Stimulated activated CD4-positive, alpha-beta T cell treated with anti-CD3 and anti-CD28 coated beads, TNF-alpha, amount 100 ng/mL, for 1 hour (primary cell): ENCODE data around the gene ALCAM.
"Not testable (repeated sequence)": the region's sequence is repeated elsewhere in the genome, so short reads cannot be mapped to it uniquely, and the experiment has no call there.

Experiments
- DNase-seq, 3 donors: peaks; one replicate each; pipeline ENCODE4 v3.0.0-alpha.2; 2020; ENCODE audit warnings: low read depth in 3 of 3, low spot score in 1 of 3

Gene ALCAM

DNA sequence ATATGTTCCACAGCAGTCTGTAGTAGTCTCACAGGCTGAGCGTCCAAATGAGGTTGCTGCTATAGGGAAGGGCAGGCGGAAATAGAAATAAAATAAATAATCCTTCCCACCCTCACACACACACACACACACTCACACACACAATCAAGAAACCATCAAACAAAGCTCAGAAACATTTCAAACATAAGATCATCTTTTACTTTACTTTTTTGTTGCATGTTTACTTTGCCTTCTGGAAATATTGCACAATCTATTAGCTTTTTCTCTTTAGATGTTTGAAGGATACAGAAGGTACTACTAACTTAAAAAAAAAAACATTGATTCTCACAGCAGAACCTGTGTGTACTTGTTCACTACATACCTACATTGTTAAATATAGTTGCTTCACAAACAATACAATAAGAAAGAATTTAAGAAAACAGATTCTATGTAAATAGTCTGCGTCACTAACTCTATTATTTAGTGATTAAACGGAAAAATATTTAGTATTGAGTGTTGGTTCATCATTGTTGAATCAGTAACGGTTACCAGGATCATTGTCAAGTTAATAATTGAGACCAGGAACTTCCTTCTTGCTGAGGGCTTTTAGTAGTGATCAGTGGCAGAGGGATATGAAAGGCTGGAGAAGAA is 20.5 kb downstream of the ALCAM start:
- no peak for DNase-seq

DNA sequence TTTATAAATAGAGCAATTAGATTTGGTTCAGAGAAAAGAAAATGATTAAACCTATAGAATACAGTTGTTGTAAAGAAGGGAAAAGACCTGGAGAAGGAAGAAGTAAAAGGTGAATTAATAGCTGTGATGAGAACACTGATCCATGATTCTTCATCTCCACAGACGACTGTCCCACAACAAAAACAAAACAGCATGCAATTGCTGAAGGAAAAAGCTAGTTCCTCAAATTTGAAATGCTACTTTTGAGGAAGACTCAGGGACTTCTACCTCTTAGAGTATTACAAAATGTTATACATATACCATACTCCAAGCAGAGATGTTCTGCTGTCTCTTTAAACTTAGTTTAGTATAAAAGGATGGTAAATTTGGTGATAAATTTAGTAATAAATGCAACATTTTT is 21.5 kb downstream of the ALCAM start:
- DNase-seq = no peak

DNA sequence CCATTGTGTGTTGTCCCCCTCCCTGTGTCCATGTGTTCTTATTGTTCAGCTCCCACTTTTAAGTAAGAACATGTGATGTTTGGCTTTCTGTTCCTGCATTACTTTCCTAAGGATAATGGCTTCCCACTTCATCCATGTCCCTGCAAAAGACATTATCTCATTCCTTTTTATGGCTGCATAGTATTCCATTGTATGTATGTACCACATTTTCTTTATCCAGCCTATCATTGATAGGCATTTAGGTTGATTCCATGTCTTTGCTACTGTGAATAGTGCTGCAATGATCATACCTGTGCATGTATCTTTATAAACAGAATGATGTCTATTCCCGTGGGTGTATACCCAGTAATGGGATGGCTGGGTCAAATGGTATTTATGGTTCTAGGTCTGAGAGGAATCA is 23.1 kb downstream of the ALCAM start:
- not testable (repeated sequence) for DNase-seq

DNA sequence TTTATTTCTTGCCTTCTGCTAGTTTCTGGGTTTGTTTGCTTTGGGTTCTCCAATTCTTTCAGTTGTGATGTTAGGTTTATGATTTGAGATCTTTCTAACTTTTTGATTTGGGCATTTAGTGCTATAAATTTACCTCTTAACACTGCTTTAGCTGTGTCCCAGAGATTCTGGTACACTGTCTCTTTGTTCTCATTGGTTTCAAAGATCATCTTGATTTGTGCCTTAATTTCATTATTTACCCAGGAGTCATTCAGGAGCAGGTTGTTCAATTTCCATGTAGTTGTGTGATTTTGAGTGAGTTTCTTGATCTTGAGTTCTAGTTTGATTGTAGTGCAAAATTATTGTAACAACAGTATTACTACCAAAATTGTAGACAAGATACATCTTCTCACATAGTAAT is 25.9 kb downstream of the ALCAM start:
- DNase-seq = not testable (repeated sequence)

DNA sequence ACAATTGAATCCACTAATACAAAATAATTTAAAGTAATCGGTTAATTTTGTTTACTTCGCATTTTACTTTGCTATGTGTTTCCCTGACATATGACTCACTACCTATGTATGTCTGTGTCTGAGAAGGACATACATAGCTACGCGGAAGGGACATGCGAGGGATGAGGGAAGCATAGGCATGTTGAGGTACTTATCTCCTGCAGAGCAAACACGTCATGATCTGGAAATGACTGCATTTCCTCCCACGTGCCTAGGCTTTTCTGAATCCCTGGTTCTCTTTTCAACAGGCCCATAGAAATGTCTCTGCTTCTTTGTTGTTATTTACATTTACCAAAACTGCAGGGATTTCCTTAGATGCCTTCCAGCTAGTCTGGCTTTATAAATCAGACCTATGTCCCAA is 27.5 kb downstream of the ALCAM start:
- no peak for DNase-seq

DNA sequence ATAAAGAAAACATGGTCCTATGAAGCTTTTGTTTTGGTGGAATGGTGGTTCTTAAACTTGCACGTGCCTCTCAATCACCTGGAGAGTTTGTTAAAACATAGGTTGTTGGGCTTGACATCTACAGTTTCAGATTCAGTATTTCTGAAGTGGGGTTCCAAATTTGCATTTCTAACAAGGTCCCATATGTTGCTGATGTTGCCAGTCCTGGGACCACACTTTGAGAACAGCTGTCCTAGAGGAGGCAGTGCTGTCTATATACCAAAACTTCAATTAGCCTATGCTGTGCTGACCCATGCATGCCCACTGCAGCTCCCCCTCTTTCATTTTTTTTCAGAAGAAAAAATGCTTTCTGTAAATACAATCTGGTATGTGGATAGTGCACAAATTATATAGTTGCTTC is 31.3 kb downstream of the ALCAM start:
- DNase-seq = no peak

DNA sequence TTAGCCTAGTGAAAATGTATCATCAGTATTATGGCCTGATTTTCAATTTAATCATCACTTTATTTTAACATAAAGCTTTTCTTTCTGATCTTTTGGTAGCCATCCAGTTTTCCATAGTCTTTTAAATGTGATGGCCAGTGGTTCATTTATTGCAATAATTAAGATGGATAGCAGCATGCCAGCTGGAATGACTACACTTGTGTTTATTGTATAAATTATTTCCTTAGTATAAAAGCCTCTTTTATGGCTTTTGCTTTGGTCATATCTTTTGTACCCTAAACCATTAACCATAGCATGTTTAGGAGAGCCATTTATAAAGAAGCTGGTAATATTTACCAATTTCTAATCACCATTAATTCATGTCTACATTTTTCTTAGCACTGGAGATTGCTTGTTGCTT is 31.7 kb downstream of the ALCAM start:
- DNase-seq = no peak

DNA sequence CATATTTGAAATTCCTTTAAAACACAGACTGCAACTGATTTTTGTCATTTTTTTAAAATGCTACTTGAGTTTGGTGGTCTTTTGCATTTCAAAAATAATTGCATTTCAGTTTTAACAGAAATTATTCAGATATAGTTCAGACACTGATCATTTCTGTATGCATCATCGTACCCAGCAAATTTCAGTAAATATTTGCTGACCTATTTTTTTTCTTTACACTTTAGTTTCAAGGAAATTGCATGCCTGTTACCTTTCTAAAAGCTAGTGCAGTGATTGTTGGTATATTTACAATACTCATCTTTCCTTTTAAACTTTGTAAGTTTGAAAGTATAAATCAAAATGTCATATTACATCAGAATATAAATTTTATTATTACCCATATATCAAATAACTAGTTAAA is 32.4 kb downstream of the ALCAM start:
- DNase-seq = no peak

DNA sequence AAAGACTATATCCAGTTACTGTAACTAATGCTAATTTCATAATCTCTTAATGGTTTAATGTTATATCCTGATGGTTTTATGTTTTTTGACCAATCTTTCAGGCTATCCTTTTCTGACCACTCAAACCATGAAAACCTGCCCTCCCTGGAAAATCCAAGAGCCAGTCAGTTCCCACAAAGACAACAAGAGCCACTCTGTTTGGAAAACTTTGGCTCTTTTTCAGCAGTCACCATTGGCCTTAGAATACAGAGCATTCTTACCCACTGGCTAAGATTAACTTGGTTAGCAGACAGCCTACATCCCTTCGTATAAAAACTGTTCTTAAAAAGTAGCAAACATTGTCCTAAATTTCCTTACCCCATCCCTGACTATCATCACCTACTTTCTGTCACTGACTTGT is 32.9 kb downstream of the ALCAM start:
- no peak for DNase-seq

DNA sequence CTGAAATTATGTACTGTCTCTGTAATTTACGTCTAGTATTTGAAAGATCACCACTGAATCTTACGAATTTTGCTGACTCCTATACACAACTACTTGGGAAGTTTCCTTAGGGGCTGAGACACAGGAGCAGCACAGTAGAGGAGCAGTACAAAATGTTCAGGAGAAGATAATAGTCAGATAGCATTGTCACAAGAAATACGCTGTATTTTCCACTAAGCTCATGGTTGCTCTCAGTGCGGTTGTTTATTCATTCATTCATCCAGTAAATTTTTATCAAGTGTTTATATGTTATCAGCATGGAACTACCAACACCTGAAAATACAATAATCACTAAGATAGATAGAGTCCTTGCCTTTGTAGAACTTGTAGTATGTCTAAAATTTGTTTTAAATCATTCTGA is 34.5 kb downstream of the ALCAM start:
- DNase-seq = no peak

DNA sequence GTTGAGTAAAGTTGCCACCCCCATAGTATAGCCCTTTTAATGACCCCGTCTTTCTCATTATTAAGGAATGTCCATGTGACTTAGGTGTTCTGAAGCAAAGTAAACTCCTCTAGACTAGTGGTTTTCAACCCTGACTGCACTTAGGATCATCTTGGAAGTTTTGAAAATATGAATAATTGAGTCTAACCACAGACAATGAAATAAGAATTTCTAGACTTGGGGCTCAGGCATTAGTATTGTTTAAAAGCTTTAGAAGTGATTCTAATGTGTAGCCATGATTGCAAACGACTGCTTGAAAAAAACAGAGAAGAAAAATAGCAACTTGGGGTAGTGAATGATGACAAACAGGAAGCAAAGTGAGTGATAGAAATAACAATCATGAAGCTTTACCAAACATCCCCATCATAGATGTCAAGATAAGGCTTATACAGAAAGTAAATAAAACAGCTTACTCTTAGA is 35.0 kb downstream of the ALCAM start:
- DNase-seq = no peak

DNA sequence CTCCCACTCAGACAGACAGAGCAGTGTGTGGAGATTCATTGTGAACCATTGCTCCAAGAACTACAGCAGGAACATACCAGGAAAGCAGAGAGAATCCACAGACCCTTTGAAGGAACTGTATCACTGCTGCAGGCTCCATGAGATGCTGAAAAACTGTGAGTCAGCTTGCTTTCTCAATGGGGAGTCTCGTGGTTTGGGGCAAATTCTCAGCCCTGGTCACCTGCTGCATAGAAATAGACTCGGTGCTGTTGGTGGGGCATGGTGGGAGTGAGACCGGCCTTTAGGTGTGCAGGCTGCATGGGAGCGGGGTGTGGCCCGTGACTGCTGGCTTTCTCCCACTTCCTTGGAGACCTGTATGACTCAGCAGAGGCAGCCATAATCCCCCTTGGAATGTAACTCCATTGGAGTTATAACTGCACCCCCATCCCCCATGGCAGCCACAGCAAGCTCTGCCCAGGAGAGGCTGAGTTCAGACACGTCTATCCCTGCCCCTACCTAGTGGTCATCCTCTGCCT is 35.6 kb downstream of the ALCAM start:
- no peak for DNase-seq

DNA sequence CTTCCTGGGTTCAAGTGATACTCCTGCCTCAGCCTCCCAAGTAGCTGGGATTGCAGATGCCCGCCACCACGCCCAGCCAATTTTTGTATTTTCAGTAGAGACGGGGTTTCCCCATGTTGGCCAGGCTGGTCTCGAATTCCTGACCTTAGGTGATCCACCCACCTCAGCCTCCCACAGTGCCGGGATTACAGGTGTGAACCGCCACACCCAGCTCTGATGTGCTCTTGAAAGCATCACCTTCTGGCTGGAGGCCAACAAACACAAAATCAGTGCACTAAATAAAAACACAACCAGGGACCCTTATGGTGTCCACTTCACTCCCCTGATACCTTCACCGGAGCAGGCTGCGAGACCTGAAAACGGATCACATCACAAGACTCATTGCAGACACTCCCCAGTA is 36.3 kb downstream of the ALCAM start:
- DNase-seq = not testable (repeated sequence)

DNA sequence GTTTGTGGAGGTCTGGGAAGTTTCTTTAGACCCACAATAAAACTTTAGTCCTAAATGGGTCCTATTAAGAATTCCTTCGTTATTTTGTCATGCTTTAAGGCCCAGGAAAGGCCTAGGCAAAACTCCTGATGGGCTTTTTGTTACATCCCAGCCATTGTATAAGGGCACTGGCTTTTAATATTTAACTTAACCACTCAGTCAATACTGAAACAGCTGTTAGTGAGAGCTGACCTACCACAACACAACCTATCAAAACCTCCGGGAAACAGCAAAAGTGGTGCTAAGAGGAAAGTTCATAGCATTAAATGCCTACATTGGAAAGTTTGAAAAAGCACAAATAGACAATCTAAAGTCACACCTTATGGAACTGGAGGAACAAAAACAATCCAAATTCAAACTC is 39.6 kb downstream of the ALCAM start:
- DNase-seq = no peak

DNA sequence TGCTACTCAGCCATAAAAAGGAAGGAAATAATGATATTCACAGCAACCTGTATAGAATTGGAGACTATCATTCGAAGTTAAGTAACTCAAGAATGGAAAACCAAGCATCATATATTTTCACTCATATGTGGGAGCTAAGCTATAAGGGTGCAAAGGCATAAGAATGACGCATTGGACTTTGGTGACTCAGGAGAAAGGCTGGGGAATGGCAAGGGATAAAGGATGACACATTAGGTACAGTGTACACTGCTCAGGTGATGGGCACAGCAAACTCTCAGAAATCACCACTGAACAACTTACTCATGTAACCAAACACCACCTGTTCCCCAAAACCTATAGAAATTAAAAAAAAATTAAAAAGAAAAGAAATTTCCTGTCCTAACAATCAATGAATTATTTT is 42.7 kb downstream of the ALCAM start:
- no peak for DNase-seq

DNA sequence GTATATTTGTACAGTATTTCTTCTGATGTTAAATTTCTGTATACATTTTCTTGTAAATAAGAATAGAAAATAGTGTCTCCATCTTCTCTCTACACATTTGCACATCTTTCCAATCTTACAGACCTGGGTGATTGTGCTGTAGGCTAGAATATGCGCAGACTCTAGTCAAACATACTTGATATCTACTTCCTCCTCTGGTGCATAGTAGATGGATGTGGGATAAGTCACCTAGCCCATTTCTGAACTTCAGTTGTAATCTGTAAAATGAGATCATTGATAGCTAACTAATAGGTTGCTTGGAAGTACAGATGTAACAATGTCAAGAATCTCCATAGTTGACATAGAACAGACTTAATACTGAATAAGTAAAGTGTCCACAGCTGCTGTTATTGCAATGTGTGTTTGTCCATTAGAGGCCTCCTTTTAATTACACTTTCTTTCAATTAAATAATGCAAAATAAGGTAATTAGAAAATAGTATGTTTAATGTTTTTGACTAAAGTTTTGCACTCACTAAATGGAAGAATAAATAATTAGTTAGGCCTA is 46.7 kb downstream of the ALCAM start:
- DNase-seq = no peak

DNA sequence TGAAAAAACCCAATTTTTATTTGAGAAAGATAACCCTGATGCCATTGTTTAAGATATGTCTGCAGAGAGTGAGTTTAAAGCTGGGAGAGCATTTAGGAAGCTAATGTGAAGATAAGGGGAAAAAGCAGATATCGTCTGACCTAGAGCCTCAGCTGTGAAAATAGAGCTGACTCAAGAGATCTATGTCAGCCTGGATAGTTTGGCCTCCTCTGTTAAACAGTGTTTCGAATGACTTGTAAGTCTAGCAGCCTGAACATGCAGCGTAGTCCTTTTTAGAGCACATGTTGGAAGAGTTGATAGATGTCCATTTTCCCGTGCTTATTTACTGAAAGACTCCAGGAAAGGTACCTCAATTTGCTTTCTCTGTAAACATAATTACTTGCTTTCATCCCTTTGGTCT is 48.1 kb downstream of the ALCAM start:
- no peak for DNase-seq

DNA sequence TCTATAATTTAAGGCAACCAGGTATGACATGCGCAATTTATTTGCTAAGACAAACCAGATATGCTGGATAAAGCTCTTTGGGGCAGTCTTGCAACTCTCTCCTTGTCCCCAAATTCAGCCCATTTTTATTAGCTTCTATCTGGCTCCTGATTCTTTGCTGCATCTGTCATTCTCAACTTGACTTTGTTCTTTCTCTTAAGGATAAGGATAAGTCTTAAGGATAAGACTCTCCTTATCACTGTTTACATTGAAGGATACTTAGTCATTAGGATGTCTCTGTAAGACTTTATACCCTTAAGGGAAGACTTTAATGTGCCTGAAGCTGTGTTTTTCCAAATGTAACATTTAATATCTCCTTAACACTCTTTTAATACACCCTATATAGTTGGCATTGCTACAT is 49.2 kb downstream of the ALCAM start:
- no peak for DNase-seq

DNA sequence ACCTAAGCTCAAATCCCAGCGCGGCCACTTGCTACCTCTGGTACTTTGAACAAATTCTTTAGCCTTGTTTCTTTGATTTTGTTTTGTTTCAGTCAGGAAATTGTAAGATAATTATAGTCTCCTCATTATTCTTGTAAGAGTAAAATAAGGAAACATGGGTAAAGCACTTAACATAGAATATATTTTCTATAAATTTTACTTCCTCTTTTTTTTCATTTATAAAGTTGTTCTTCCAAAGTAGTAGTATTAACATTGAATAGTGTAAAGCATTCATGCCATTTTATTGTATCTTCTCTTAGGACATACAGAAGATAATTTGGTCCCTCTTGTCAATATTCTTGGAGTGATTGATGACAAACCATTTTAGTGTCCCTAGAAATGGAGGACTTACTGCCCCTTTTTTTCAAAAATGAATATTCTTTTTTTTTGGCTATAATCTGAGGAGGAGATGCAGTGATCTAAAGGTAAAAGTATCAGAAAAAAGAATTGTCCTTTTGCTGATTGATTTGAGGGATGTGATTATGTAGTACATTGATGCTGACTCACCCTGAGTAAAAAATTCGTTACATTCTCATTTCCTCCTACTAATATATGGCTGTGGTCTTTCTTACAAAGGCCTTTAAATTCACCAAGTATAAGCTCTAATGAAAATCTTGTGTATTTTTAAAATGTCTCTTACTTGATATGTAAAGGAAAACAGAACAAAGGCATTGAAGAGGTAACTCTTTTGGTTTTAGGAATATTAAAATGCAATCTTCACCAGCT is 51.0 kb downstream of the ALCAM start:
- no peak for DNase-seq

DNA sequence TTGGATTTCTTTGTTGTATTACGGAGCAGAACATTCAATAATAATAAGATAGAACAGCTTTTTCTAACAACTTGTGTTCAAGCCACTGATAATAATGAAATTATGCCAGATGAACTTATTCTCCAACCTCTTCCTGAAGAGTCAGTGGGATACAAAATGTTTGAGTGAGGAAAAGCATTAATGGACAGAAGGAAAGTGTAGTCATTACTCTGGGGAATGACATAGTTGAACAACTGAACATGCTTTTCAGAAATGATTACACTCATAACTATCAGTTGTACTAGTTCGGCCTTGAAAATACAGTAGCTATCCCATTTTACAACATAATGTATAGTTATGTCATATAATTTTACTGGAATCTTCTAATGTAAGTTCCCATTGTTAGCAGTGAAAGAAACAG is 55.9 kb downstream of the ALCAM start:
- DNase-seq = no peak

DNA sequence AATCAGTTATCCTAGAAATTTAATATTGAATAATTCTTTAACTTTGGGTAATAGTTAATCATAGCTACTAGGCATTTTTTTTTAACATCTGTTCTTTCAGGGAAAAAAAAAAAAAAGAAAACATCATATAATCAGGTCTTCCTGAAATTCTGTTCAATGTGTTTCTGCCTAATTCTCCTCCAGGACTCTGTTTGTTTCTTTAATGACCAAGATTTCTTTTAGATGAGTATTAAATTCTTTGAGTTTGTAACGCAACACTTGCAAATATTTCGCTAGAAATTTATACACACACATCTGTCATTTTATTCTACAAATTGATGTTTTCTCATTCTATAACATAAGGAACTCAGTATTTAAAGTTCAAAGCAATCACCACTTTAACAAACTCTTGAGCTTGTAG is 56.7 kb downstream of the ALCAM start:
- DNase-seq = no peak

DNA sequence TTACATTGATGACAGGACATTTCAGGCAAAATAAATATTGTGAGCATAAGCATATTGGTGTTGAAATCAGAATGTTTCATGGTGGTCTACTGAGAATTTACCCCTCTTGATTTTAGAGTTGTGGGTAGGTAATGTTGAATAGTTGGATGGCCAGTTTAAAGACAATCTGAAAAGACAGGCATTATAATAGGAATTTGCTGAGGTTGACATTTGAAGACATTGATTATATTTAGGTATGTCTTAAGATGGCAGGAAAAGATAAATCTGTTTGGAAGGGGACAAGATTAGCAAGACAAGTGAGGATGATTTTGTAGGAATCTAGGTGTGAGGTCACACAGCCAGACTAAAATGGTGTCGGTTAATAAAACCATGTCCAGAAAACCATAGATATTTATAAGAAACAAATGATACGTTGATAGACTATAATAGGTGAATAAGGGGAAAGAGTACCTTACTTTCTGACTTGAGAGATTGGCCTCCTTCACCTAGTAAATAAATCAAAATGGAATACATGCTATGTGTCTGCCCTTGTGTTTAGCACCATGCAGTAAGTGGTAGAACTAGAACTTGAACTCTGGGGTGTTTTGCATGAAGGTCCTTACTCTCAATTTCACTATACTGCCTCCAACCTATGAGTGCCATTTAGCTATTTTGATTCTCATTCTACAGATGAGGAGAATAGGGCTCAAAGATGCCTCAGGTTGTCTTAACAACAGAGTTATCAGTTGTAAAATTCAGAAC is 57.9 kb downstream of the ALCAM start:
- DNase-seq = no peak
